T-cell (primary cell): ENCODE measurements around the gene WFDC2. TPM values are rescaled to one million over a fixed set of nuclear protein-coding genes. Genes with fewer than 3 reads are reported as not detected.

Experiments
- ATAC-seq, 4 experiments: fragments of 200-7000 bp in 3 of 4; fragments of 150-1000 bp in 1 of 4; cut with Tn5 transposase; replicated peaks in 1 of 4; 1 replicate in 3 of 4; 2 replicates in 1 of 4; pipeline ENCODE4 v1.10.0; 2021; ENCODE audit warnings: moderate library complexity in 3 of 4, mild to moderate bottlenecking in 2 of 4, moderate number of reproducible peaks in 1 of 4
- CTCF ChIA-PET, 2 donors: fragments of 300-600 bp; sonication (Branson Sonifier 250); formaldehyde crosslinking; loops; one replicate each; lab custom pipeline; 2022; ENCODE audit warnings: antibody characterized with exemption in 2 of 2; lab: Charles Lee
- POLR2A ChIA-PET, 2 donors: fragments of 300-600 bp; sonication (Branson Sonifier 250); formaldehyde crosslinking; loops; one replicate each; lab custom pipeline; 2022; ENCODE audit warnings: antibody characterized with exemption in 2 of 2; lab: Charles Lee
- DNase-seq, 35 experiments: peaks; one replicate each; pipeline versions ENCODE4 v3.0.0 to v3.0.0-alpha.2; 2013 to 2023
- H3K27ac ChIP-seq: one replicate; pipeline ENCODE4 v1.5.1; 2013; ENCODE audit warnings: low read length
- H3K27me3 ChIP-seq, 2 experiments: replicated peaks in 1 of 2; 1 replicate in 1 of 2; 2 replicates in 1 of 2; pipeline versions ENCODE4 v1.6.1 to v1.7.0; 2013; ENCODE audit warnings: low read length in 1 of 2, mixed read lengths in 1 of 2; ENCODE audit not compliant: control insufficient read depth in 2 of 2, insufficient read depth in 2 of 2; ENCODE audit errors: extremely low read depth in 1 of 2
- H3K36me3 ChIP-seq, 2 donors: 1 replicate in 1 of 2; 2 replicates in 1 of 2; pipeline versions ENCODE4 v1.6.1 to v1.7.0; 2013; ENCODE audit warnings: low read length in 1 of 2; ENCODE audit not compliant: control insufficient read depth in 2 of 2, insufficient read depth in 1 of 2; ENCODE audit errors: extremely low read depth in 1 of 2
- H3K4me1 ChIP-seq, 2 experiments: 1 replicate in 1 of 2; 2 replicates in 1 of 2; pipeline versions ENCODE4 v1.6.1 to v1.7.0; 2013; ENCODE audit warnings: low read length in 2 of 2, mixed read lengths in 1 of 2; ENCODE audit not compliant: insufficient read depth in 2 of 2, control insufficient read depth in 1 of 2; ENCODE audit errors: extremely low read depth in 1 of 2
- H3K4me3 ChIP-seq, 2 donors: 1 replicate in 1 of 2; 2 replicates in 1 of 2; pipeline versions ENCODE4 v1.5.1 to v1.7.0; 2013; ENCODE audit warnings: mild to moderate bottlenecking in 2 of 2, low read length in 1 of 2, moderate library complexity in 1 of 2; ENCODE audit not compliant: control insufficient read depth in 1 of 2; ENCODE audit errors: extremely low read depth in 1 of 2
- H3K9me3 ChIP-seq: 2 replicates; pipeline ENCODE4 v1.7.0; 2013
- H3K27ac Mint-ChIP-seq, 2 donors: one replicate each; pipeline ENCODE4 v1.8.0; 2020 to 2021; ENCODE audit warnings: mild to moderate bottlenecking in 2 of 2, mixed read lengths in 2 of 2
- H3K27me3 Mint-ChIP-seq, 2 donors: one replicate each; pipeline ENCODE4 v1.8.0; 2021 to 2022; ENCODE audit warnings: mixed read lengths in 2 of 2
- H3K36me3 Mint-ChIP-seq: one replicate; pipeline ENCODE4 v1.8.0; 2021; ENCODE audit warnings: mixed read lengths
- H3K4me1 Mint-ChIP-seq, 3 donors: one replicate each; pipeline ENCODE4 v1.8.0; 2020 to 2022; ENCODE audit warnings: mixed read lengths in 3 of 3, mild to moderate bottlenecking in 1 of 3
- H3K4me3 Mint-ChIP-seq, 3 donors: one replicate each; pipeline ENCODE4 v1.8.0; 2020 to 2022; ENCODE audit warnings: mild to moderate bottlenecking in 3 of 3, mixed read lengths in 3 of 3, moderate library complexity in 3 of 3
- H3K9me3 Mint-ChIP-seq, 3 donors: one replicate each; pipeline ENCODE4 v1.8.0; 2020 to 2022; ENCODE audit warnings: mixed read lengths in 3 of 3
- WGBS: methylation state at CpG from one replicate; pipeline ENCODE4 v1.1.5; 2013; ENCODE audit warnings: missing lambda C conversion rate; ENCODE audit not compliant: insufficient coverage; 5-methylcytosine and 5-hydroxymethylcytosine counted together
- total RNA-seq, 35 experiments: library from RNA in 6 of 35; stranded (reverse) in 6 of 35; fragments of 120-200 nt in 1 of 35; gene quantifications; one replicate each; pipeline versions ENCODE4 v1.2.1 to v1.2.4 and lab custom pipeline; 2013 to 2026

WFDC2 gene
- total RNA-seq, 5 donors from 2014 or later (not counting 1 experiment from before 2014, with no cell fraction given), result 0.56 to 1.7 TPM; not detected in 3

- POLR2A ChIA-PET, result interaction anchor here (0.6 to 1.6 kb wide), 5 partner anchors 63 to 1929 kb away, joined by 3 to 4 read pairs (median 4); partner anchors contain the start of gene SYS1 (in 2 of the 2)
- no peaks in the 10 kb centered on the region for H3K36me3 ChIP-seq
- no peak overlapping the region for H3K27ac ChIP-seq
- Mint-ChIP-seq H3K27me3 (no peaks in the 10 kb centered on the region), H3K9me3 (no peaks in the 10 kb centered on the region), H3K4me1 (peaks cover 7 to 23% (median 11%) of the 10 kb centered on the region in 3 donors), H3K27ac (peak overlapping the region; percentile 27 to 74), H3K36me3 (peaks cover 9% of the 10 kb centered on the region), H3K4me3 (peak overlapping the region; percentile 80 to 82 (median 81))
- WGBS, result 7% methylated on average over 29 of the region's 33 CpGs
- ATAC-seq, result peak; percentile 98 to 99 (median 99)
- peak overlapping the region; percentile 50 to 83 for H3K4me3 ChIP-seq
- no peaks in the 10 kb centered on the region for H3K27me3 ChIP-seq
- H3K4me1 ChIP-seq, result peaks cover 4 to 18% of the 10 kb centered on the region in 2 experiments
- DNase-seq, result peak; percentile 63 to 93 (median 81)
- H3K9me3 ChIP-seq, result no peaks in the 10 kb centered on the region
- CTCF ChIA-PET, result interaction anchor here (0.6 to 4.5 kb wide), 36 partner anchors 13 to 334 kb away, joined by 3 to 95 read pairs (median 5); partner anchors contain the start of genes PIGT (in 2 of the 2) and SYS1 (in 1 of the 2)
These were observed 32.6 kb upstream of the WFDC2 start for GRCh38 chr20:45436732-45437485.

GRCh38 chr20:45440424-45440823 is 29.1 kb upstream of the WFDC2 start:
- no peaks in the 10 kb centered on the region for H3K36me3 ChIP-seq
- no peak overlapping the region for H3K4me3 Mint-ChIP-seq
- CTCF ChIA-PET, result interaction anchor here (0.7 to 1.4 kb wide), 6 partner anchors 9 to 146 kb away, joined by 3 to 4 read pairs (median 3); partner anchors contain the start of gene SYS1 (in 1 of the 2)
- no peaks in the 10 kb centered on the region for H3K27me3 ChIP-seq
- peaks cover 3% of the 10 kb centered on the region in 2 donors for H3K27me3 Mint-ChIP-seq
- ATAC-seq (no peak), DNase-seq (no peak)
- H3K4me1 Mint-ChIP-seq, result peaks cover 27 to 31% (median 30%) of the 10 kb centered on the region in 3 donors
- H3K9me3 Mint-ChIP-seq, result no peaks in the 10 kb centered on the region
- no peak overlapping the region for H3K4me3 ChIP-seq
- no peak overlapping the region for H3K27ac ChIP-seq
- POLR2A ChIA-PET, result no interaction called here
- H3K4me1 ChIP-seq, result peaks cover 10 to 20% of the 10 kb centered on the region in 2 experiments
- H3K27ac Mint-ChIP-seq, result no peak overlapping the region
- H3K36me3 Mint-ChIP-seq, result no peaks in the 10 kb centered on the region
- 93% methylated on average over 2 of the region's 3 CpGs for WGBS
- no peaks in the 10 kb centered on the region for H3K9me3 ChIP-seq

- Histone ChIP-seq H3K27ac (no peak overlapping the region), H3K4me1 (peaks cover 10 to 20% of the 10 kb centered on the region in 2 experiments), H3K27me3 (peaks cover 0 to 4% of the 10 kb centered on the region in 2 experiments), H3K9me3 (no peaks in the 10 kb centered on the region), H3K36me3 (no peaks in the 10 kb centered on the region), H3K4me3 (no peak overlapping the region)
- DNase-seq, result no peak
- no peak overlapping the region for H3K4me3 Mint-ChIP-seq
- CTCF ChIA-PET, result interaction anchor here in 1 of 2 donors (1.0 to 1.4 kb wide), 2 partner anchors 78 to 122 kb away, joined by 3 read pairs; partner anchors contain the start of gene SYS1
- H3K36me3 Mint-ChIP-seq, result no peaks in the 10 kb centered on the region
- H3K27me3 Mint-ChIP-seq, result peaks cover 4 to 10% of the 10 kb centered on the region in 2 donors
- POLR2A ChIA-PET, result no interaction called here
- H3K27ac Mint-ChIP-seq, result no peak overlapping the region
- WGBS, result 86% methylated on average over 1 of the region's 5 CpGs
- H3K4me1 Mint-ChIP-seq, result peaks cover 34 to 35% (median 35%) of the 10 kb centered on the region in 3 donors
- ATAC-seq, result no peak
- H3K9me3 Mint-ChIP-seq, result no peaks in the 10 kb centered on the region
These were observed 28.5 kb upstream of the WFDC2 start for GRCh38 chr20:45440891-45441685.

- ChIA-PET POLR2A (no interaction called here), CTCF (no interaction called here)
- ATAC-seq (no peak), DNase-seq (no peak)
- Mint-ChIP-seq H3K27ac (no peak overlapping the region), H3K27me3 (peaks cover 4 to 13% of the 10 kb centered on the region in 2 donors), H3K4me1 (peaks cover 30 to 33% (median 31%) of the 10 kb centered on the region in 3 donors), H3K4me3 (no peak overlapping the region), H3K36me3 (no peaks in the 10 kb centered on the region), H3K9me3 (no peaks in the 10 kb centered on the region)
- Histone ChIP-seq H3K4me3 (no peak overlapping the region), H3K9me3 (no peaks in the 10 kb centered on the region), H3K36me3 (no peaks in the 10 kb centered on the region), H3K27ac (no peak overlapping the region), H3K4me1 (peaks cover 8 to 17% of the 10 kb centered on the region in 2 experiments), H3K27me3 (peaks cover 0 to 8% of the 10 kb centered on the region in 2 experiments)
- WGBS, result no CpG with 5 or more reads among the region's 1 CpG
These were observed 27.8 kb upstream of the WFDC2 start for GRCh38 chr20:45441746-45442145.

GRCh38 chr20:45444050-45444449 is 25.5 kb upstream of the WFDC2 start:
- CTCF ChIA-PET, result interaction anchor here (0.6 to 1.3 kb wide), 2 partner anchors 37 to 81 kb away, joined by 3 to 4 read pairs; partner anchors contain the start of gene SYS1 (in 1 of the 2)
- H3K4me3 Mint-ChIP-seq, result peak overlapping the region in 1 of 3 donors; percentile 26
- peaks cover 5% of the 10 kb centered on the region for H3K36me3 Mint-ChIP-seq
- Histone ChIP-seq H3K9me3 (no peaks in the 10 kb centered on the region), H3K36me3 (no peaks in the 10 kb centered on the region), H3K27me3 (peaks cover 0 to 18% of the 10 kb centered on the region in 2 experiments), H3K27ac (no peak overlapping the region), H3K4me3 (no peak overlapping the region), H3K4me1 (peaks cover 6 to 12% of the 10 kb centered on the region in 2 experiments)
- DNase-seq, result peak in 23 of 35 experiments; percentile 12 to 55 (median 22)
- H3K27ac Mint-ChIP-seq, result no peak overlapping the region
- no peaks in the 10 kb centered on the region for H3K9me3 Mint-ChIP-seq
- peaks cover 25 to 29% (median 26%) of the 10 kb centered on the region in 3 donors for H3K4me1 Mint-ChIP-seq
- POLR2A ChIA-PET, result no interaction called here
- peak; percentile 54 to 94 (median 82) for ATAC-seq
- H3K27me3 Mint-ChIP-seq, result peaks cover 4 to 13% of the 10 kb centered on the region in 2 donors
